Caco-2 (cell line): ENCODE results near the gene GNG14. TPM values are rescaled to one million over a fixed set of nuclear protein-coding genes. Genes with fewer than 3 reads are reported as not detected.
"Not testable (repeated sequence)": the region's sequence is repeated elsewhere in the genome, so short reads cannot be mapped to it uniquely, and the experiment has no call there.

ENCODE experiments used
- BruUV-seq: library from RNA; stranded (reverse); fragments of 400-500 nt; replicated peaks from 2 replicates; lab custom pipeline; 2021; lab: Mats Ljungman, UMichigan
- CTCF ChIA-PET: fragments of 300-600 bp; sonication (Branson Sonifier 250); formaldehyde crosslinking; loops from one replicate; lab custom pipeline; 2022; ENCODE audit warnings: antibody characterized with exemption; lab: Charles Lee
- POLR2A ChIA-PET: fragments of 300-600 bp; sonication (Branson Sonifier 250); formaldehyde crosslinking; loops from one replicate; lab custom pipeline; 2022; ENCODE audit warnings: antibody characterized with exemption; lab: Charles Lee
- DNase-seq, 2 experiments: peaks; one replicate each; pipeline versions ENCODE4 v3.0.0 to v3.0.0-alpha.2; 2020 to 2022
- H3K27me3 ChIP-seq: replicated peaks from 2 replicates; pipeline ENCODE4 v1.6.0; 2011; ENCODE audit warnings: low read length; ENCODE audit not compliant: control insufficient read depth, insufficient read depth
- H3K36me3 ChIP-seq: 2 replicates; pipeline ENCODE4 v1.5.1; 2011; ENCODE audit warnings: low read length; ENCODE audit not compliant: control insufficient read depth, insufficient read depth
- H3K4me1 ChIP-seq: fragments of 250-450 bp; sonication (Bioruptor Pico); 2 replicates; pipeline ENCODE4 v1.5.1; 2020; ENCODE audit warnings: mild to moderate bottlenecking
- H3K4me3 ChIP-seq: 2 replicates; pipeline ENCODE4 v1.5.1; 2011; ENCODE audit warnings: low read depth, mild to moderate bottlenecking, control low read depth, low read length
- H3K9me3 ChIP-seq: fragments of 250-450 bp; sonication (Bioruptor Pico); 2 replicates; pipeline ENCODE4 v1.5.1; 2020; ENCODE audit warnings: mild to moderate bottlenecking, moderate library complexity
- H3K27ac Mint-ChIP-seq: one replicate; pipeline ENCODE4 v1.8.0; 2022; ENCODE audit warnings: mixed read lengths; ENCODE audit not compliant: unreplicated experiment
- H3K27me3 Mint-ChIP-seq: one replicate; pipeline ENCODE4 v1.8.0; 2022; ENCODE audit warnings: mixed read lengths; ENCODE audit not compliant: insufficient read depth, unreplicated experiment
- H3K36me3 Mint-ChIP-seq: one replicate; pipeline ENCODE4 v1.8.0; 2022; ENCODE audit warnings: mild to moderate bottlenecking, mixed read lengths; ENCODE audit not compliant: insufficient read depth, unreplicated experiment
- H3K4me1 Mint-ChIP-seq: one replicate; pipeline ENCODE4 v1.8.0; 2022; ENCODE audit warnings: low read depth, mixed read lengths; ENCODE audit not compliant: unreplicated experiment
- H3K4me3 Mint-ChIP-seq: one replicate; pipeline ENCODE4 v1.8.0; 2022; ENCODE audit warnings: mild to moderate bottlenecking, moderate library complexity, mixed read lengths; ENCODE audit not compliant: unreplicated experiment
- H3K9me3 Mint-ChIP-seq: one replicate; pipeline ENCODE4 v1.8.0; 2022; ENCODE audit warnings: mixed read lengths; ENCODE audit not compliant: unreplicated experiment
- CTCF ChIP-seq, 2 experiments: fragments of 200-600 bp in 1 of 2; IDR thresholded peaks; 1 replicate in 1 of 2; 2 replicates in 1 of 2; pipeline versions ENCODE4 v1.5.1 to v1.8.0; 2011 to 2022; ENCODE audit warnings: antibody characterized with exemption in 1 of 2, control low read depth in 1 of 2, inconsistent platforms in 1 of 2, low read depth in 1 of 2, low read length in 1 of 2, mild to moderate bottlenecking in 1 of 2, moderate library complexity in 1 of 2; ENCODE audit not compliant: insufficient read depth in 1 of 2, severe bottlenecking in 1 of 2, unreplicated experiment in 1 of 2
- intact Hi-C: fragments of 100-400 bp; cut with micrococcal nuclease; formaldehyde crosslinking; loops from one replicate; pipeline ENCODE4 v1.10.0; 2022; ENCODE audit not compliant: unreplicated experiment
- total RNA-seq: library from RNA; stranded (reverse); gene quantifications from 2 replicates; pipeline ENCODE4 v1.2.3, GENCODE V29; 2022

Gene GNG14
- total RNA-seq, 1 experiment from 2014 or later, result not detected

GRCh38 chr19:12641456-12641855 lies 46.3 kb upstream of the GNG14 start:
- Histone ChIP-seq H3K27me3 (no peaks in the 10 kb centered on the region), H3K4me1 (no peaks in the 10 kb centered on the region), H3K4me3 (no peak overlapping the region), H3K36me3 (no peaks in the 10 kb centered on the region), H3K9me3 (no peaks in the 10 kb centered on the region)
- no TSS peak for BruUV-seq
- no peak for TF ChIP-seq CTCF (IDR thresholded peaks at IDR 0.05; ENCODE audit: insufficient read depth in 1 of 2, low read depth in 1 of 2, low read length in 1 of 2, severe bottlenecking in 1 of 2, unreplicated experiment in 1 of 2)
- ChIA-PET POLR2A (no interaction called here), CTCF (no interaction called here)
- Mint-ChIP-seq H3K27me3 (no peaks in the 10 kb centered on the region), H3K36me3 (no peaks in the 10 kb centered on the region), H3K27ac (no peak overlapping the region), H3K4me1 (no peaks in the 10 kb centered on the region), H3K9me3 (no peaks in the 10 kb centered on the region), H3K4me3 (no peak overlapping the region)
- intact Hi-C loops, result no loop called here
- no peak for DNase-seq

GRCh38 chr19:12642506-12642905 lies 45.3 kb upstream of the GNG14 start:
- CTCF ChIA-PET, result no interaction called here
- Mint-ChIP-seq H3K9me3 (peaks cover 4% of the 10 kb centered on the region), H3K27ac (no peak overlapping the region)

GRCh38 chr19:12643716-12644115 lies 44.1 kb upstream of the GNG14 start:
- H3K36me3 ChIP-seq, H3K27ac Mint-ChIP-seq, H3K27me3 Mint-ChIP-seq, H3K4me1 Mint-ChIP-seq, H3K9me3 ChIP-seq, H3K27me3 ChIP-seq, H3K4me1 ChIP-seq, H3K36me3 Mint-ChIP-seq, H3K4me3 Mint-ChIP-seq, intact Hi-C loops, POLR2A ChIA-PET, H3K4me3 ChIP-seq, H3K9me3 Mint-ChIP-seq, DNase-seq, BruUV-seq: not testable (repeated sequence)
- CTCF ChIA-PET, result interaction anchor here (0.7 kb wide), 1 partner anchor 23 kb away, joined by 3 read pairs; the partner anchor contains the start of genes MAN2B1 and WDR83

More at GRCh38 chr19:12642506-12642905, 45.3 kb upstream of the GNG14 start:
- H3K4me3 Mint-ChIP-seq, result no peak overlapping the region
- no peaks in the 10 kb centered on the region for H3K27me3 Mint-ChIP-seq
- POLR2A ChIA-PET, result no interaction called here
- intact Hi-C loops, result no loop called here
- no TSS peak for BruUV-seq
- Histone ChIP-seq H3K9me3 (no peaks in the 10 kb centered on the region), H3K36me3 (no peaks in the 10 kb centered on the region), H3K4me1 (no peaks in the 10 kb centered on the region), H3K27me3 (no peaks in the 10 kb centered on the region), H3K4me3 (no peak overlapping the region)
- no peak for TF ChIP-seq CTCF (IDR thresholded peaks at IDR 0.05; ENCODE audit: insufficient read depth in 1 of 2, low read depth in 1 of 2, low read length in 1 of 2, severe bottlenecking in 1 of 2, unreplicated experiment in 1 of 2)
- no peaks in the 10 kb centered on the region for H3K36me3 Mint-ChIP-seq
- no peak for DNase-seq
- H3K4me1 Mint-ChIP-seq, result no peaks in the 10 kb centered on the region

DNA sequence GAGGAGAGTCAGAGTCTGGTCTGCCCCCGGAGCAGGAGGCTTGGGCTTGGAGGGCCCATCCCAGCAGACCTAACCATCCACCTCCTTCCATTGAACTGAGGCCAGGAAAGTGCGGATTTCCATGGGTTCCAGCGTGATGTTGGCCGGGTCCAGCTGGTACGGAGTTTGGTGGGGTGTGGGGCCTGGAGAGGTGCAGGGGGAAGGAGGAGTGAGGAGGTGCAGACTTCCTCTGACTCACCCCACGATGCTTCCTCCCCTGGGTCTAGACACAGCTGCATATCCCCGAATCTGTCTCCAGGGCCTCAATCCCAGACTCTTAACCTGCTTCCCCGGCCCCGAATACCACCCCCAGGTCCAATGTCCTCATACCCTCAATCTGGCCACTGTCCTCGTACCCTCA lies 41.2 kb upstream of the GNG14 start:
- no peak overlapping the region for H3K4me3 Mint-ChIP-seq
- no peaks in the 10 kb centered on the region for H3K4me1 ChIP-seq
- ChIA-PET POLR2A (no interaction called here), CTCF (no interaction called here)
- DNase-seq, result no peak
- no peaks in the 10 kb centered on the region for H3K9me3 ChIP-seq
- BruUV-seq, result no TSS peak
- no peaks in the 10 kb centered on the region for H3K27me3 Mint-ChIP-seq
- no peak for TF ChIP-seq CTCF (IDR thresholded peaks at IDR 0.05; ENCODE audit: insufficient read depth in 1 of 2, low read depth in 1 of 2, low read length in 1 of 2, severe bottlenecking in 1 of 2, unreplicated experiment in 1 of 2)
- H3K9me3 Mint-ChIP-seq, result peaks cover 6% of the 10 kb centered on the region
- no peaks in the 10 kb centered on the region for H3K36me3 Mint-ChIP-seq
- H3K4me1 Mint-ChIP-seq, result no peaks in the 10 kb centered on the region
- no peak overlapping the region for H3K27ac Mint-ChIP-seq
- H3K36me3 ChIP-seq, result no peaks in the 10 kb centered on the region
- intact Hi-C loops, result no loop called here
- H3K4me3 ChIP-seq, result no peak overlapping the region
- H3K27me3 ChIP-seq, result no peaks in the 10 kb centered on the region
